ENCODE measurements around the gene SLC35A3. TPM values are rescaled to one million over a fixed set of nuclear protein-coding genes. Genes with fewer than 3 reads are reported as not detected.
A peak's percentile ranks its signal among the peaks of the same experiment; 100 is the strongest.
"Not testable (repeated sequence)": the region's sequence is repeated elsewhere in the genome, so short reads cannot be mapped to it uniquely, and the experiment has no call there.

Gene SLC35A3
- total RNA-seq, 3 donors from 2014 or later (not counting 1 experiment from before 2014, with no cell fraction given) = 40.2 to 49.8 (median 43.1) TPM

DNA sequence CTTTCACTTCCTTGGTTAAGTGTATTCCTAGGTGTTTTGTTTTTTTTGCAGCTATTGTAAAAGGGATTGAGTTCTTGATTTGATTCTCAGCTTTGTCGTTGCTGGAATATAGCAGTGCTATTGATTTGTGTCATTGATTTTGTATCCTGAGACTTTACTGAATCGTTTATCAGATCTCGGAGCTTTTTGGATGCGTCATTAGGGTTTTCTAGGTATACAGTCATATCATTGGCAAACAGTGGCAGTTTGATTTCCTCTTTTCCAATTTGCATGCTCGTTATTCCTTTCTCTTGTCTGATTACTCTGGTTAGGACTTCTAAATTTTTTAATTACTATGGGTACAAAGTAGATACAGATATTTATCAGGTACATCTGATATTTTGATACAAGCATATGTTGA is 75.4 kb downstream of the SLC35A3 start:
- Histone ChIP-seq H3K36me3 (ENCODE audit: control insufficient read depth, insufficient read depth, low read length) (peaks cover under 1% of the 10 kb centered on the region), H3K9me3 (ENCODE audit: control insufficient read depth, insufficient read depth, low read length) (no peaks in the 10 kb centered on the region), H3K27me3 (ENCODE audit: control insufficient read depth, insufficient read depth, low read length) (no peaks in the 10 kb centered on the region), H3K4me3 (ENCODE audit: low read length) (no peak overlapping the region), H3K27ac (ENCODE audit: low read length) (no peak overlapping the region), H3K4me1 (ENCODE audit: control insufficient read depth, insufficient read depth, low read length) (peaks cover 23% of the 10 kb centered on the region)
- no peak for ATAC-seq
- 97% methylated on average over 4 of the region's 5 CpGs for WGBS (ENCODE audit: insufficient coverage)
- peak overlapping the region; percentile 14 to 29 for H3K27ac Mint-ChIP-seq
- no peak for DNase-seq
- intact Hi-C loops (cut with micrococcal nuclease) = no loop called here
- peaks cover 69 to 73% of the 10 kb centered on the region in 2 donors for H3K4me1 Mint-ChIP-seq
- TF ChIP-seq, protein P1, sequence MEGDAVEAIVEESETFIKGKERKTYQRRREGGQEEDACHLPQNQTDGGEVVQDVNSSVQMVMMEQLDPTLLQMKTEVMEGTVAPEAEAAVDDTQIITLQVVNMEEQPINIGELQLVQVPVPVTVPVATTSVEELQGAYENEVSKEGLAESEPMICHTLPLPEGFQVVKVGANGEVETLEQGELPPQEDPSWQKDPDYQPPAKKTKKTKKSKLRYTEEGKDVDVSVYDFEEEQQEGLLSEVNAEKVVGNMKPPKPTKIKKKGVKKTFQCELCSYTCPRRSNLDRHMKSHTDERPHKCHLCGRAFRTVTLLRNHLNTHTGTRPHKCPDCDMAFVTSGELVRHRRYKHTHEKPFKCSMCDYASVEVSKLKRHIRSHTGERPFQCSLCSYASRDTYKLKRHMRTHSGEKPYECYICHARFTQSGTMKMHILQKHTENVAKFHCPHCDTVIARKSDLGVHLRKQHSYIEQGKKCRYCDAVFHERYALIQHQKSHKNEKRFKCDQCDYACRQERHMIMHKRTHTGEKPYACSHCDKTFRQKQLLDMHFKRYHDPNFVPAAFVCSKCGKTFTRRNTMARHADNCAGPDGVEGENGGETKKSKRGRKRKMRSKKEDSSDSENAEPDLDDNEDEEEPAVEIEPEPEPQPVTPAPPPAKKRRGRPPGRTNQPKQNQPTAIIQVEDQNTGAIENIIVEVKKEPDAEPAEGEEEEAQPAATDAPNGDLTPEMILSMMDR (IDR thresholded peaks at IDR 0.05) = no peak
- no peaks in the 10 kb centered on the region for H3K27me3 Mint-ChIP-seq (ENCODE audit: low read depth in 2 of 2)
- H3K36me3 Mint-ChIP-seq = no peaks in the 10 kb centered on the region
- H3K9me3 Mint-ChIP-seq = no peaks in the 10 kb centered on the region
- no peak overlapping the region for H3K4me3 Mint-ChIP-seq

DNA sequence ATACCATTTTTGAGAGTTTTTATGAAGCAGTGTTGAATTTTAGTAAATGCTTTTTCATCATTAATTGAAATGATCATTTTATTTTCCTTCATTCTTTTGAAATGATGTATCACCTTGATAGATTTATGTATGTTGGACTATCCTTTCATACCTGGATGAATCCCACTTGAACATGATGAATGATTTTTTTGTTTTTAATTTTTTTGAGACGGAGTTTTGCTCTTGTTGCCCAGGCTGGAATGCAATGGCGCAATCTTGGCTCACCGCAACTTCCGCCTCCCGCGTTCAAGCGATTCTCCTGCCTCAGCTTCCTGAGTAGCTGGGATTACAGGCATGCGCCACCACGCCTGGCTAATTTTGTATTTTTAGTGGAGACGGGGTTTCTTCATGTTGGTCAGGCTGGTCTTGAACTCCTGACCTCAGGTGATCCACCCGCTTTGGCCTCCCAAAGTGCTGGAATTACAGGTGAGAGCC is 77.5 kb downstream of the SLC35A3 start:
- peaks cover 66 to 68% of the 10 kb centered on the region in 2 donors for H3K4me1 Mint-ChIP-seq
- peak overlapping the region; percentile 72 to 74 for H3K27ac Mint-ChIP-seq
- ATAC-seq; H3K27me3 ChIP-seq (ENCODE audit: control insufficient read depth, insufficient read depth, low read length); H3K9me3 ChIP-seq (ENCODE audit: control insufficient read depth, insufficient read depth, low read length); H3K4me3 ChIP-seq (ENCODE audit: low read length); H3K27ac ChIP-seq (ENCODE audit: low read length); H3K36me3 Mint-ChIP-seq; H3K27me3 Mint-ChIP-seq (ENCODE audit: low read depth in 2 of 2); H3K9me3 Mint-ChIP-seq; H3K36me3 ChIP-seq (ENCODE audit: control insufficient read depth, insufficient read depth, low read length); intact Hi-C loops (cut with micrococcal nuclease); DNase-seq: not testable (repeated sequence)
- H3K4me1 ChIP-seq (ENCODE audit: control insufficient read depth, insufficient read depth, low read length) = peaks cover 19% of the 10 kb centered on the region
- 90% methylated on average over 11 of the region's 11 CpGs for WGBS (ENCODE audit: insufficient coverage)
- peak overlapping the region; percentile 53 for H3K4me3 Mint-ChIP-seq

DNA sequence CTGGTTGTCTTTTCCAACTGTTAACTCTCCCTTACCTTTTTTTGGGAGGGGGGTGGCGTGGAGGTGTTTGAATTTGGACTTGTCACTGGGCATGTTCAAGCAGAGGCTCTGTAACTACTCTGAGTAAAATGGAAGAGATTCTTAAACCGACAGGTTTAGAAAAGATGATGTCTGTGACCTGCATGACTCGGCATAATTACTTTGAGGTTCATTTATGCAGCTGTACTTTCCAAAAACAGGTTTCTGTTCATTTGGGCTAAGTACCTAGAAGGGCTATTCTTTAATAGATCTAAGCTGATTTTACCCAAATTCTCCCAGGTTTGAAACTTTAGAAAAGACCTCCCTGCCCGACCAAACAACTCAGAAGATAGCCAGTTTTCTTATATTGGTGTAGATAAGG is 80.3 kb downstream of the SLC35A3 start:
- Histone ChIP-seq H3K27ac (ENCODE audit: low read length) (no peak overlapping the region), H3K4me3 (ENCODE audit: low read length) (no peak overlapping the region), H3K36me3 (ENCODE audit: control insufficient read depth, insufficient read depth, low read length) (peaks cover 11% of the 10 kb centered on the region), H3K9me3 (ENCODE audit: control insufficient read depth, insufficient read depth, low read length) (no peaks in the 10 kb centered on the region), H3K4me1 (ENCODE audit: control insufficient read depth, insufficient read depth, low read length) (peaks cover 19% of the 10 kb centered on the region), H3K27me3 (ENCODE audit: control insufficient read depth, insufficient read depth, low read length) (no peaks in the 10 kb centered on the region)
- Mint-ChIP-seq H3K27me3 (ENCODE audit: low read depth in 2 of 2) (no peaks in the 10 kb centered on the region), H3K9me3 (no peaks in the 10 kb centered on the region), H3K4me3 (no peak overlapping the region), H3K36me3 (no peaks in the 10 kb centered on the region), H3K4me1 (peaks cover 48 to 51% of the 10 kb centered on the region in 2 donors), H3K27ac (peak overlapping the region; percentile 11 to 58)
- ATAC-seq (no peak), DNase-seq (no peak)
- TF ChIP-seq, protein P1 (IDR thresholded peaks at IDR 0.05) = no peak
- intact Hi-C loops (cut with micrococcal nuclease) = no loop called here
- WGBS (ENCODE audit: insufficient coverage) = 69% methylated on average over 3 of the region's 4 CpGs

DNA sequence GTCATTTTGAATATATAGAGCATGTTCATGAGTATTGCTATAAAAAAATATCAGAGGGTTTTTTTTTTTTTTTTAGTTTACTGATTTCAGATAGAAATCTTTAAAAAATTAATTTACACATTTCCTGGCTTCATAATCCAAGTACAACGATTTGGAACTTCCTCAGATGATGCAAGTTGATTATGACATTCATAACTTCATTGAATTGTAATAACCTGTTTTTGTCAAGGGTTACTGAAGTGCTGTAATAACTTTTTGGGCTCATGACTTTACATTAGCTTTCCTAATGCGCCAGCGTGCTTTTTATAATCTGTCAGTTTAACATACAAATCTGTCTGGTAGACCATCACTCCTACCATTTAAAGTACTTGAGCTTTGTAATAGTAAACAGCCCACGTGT is 81.6 kb downstream of the SLC35A3 start:
- Histone ChIP-seq H3K4me1 (ENCODE audit: control insufficient read depth, insufficient read depth, low read length) (peaks cover 15% of the 10 kb centered on the region), H3K27me3 (ENCODE audit: control insufficient read depth, insufficient read depth, low read length) (no peaks in the 10 kb centered on the region), H3K9me3 (ENCODE audit: control insufficient read depth, insufficient read depth, low read length) (no peaks in the 10 kb centered on the region), H3K27ac (ENCODE audit: low read length) (no peak overlapping the region), H3K4me3 (ENCODE audit: low read length) (no peak overlapping the region), H3K36me3 (ENCODE audit: control insufficient read depth, insufficient read depth, low read length) (peaks cover 11% of the 10 kb centered on the region)
- ATAC-seq = no peak
- no peaks in the 10 kb centered on the region for H3K9me3 Mint-ChIP-seq
- H3K4me1 Mint-ChIP-seq = peaks cover 43 to 52% of the 10 kb centered on the region in 2 donors
- DNase-seq = no peak
- H3K27me3 Mint-ChIP-seq (ENCODE audit: low read depth in 2 of 2) = no peaks in the 10 kb centered on the region
- WGBS (ENCODE audit: insufficient coverage) = 94% methylated on average over 2 of the region's 4 CpGs
- TF ChIP-seq, protein P1 (IDR thresholded peaks at IDR 0.05) = no peak
- no peaks in the 10 kb centered on the region for H3K36me3 Mint-ChIP-seq
- intact Hi-C loops (cut with micrococcal nuclease) = no loop called here
- H3K4me3 Mint-ChIP-seq = no peak overlapping the region
- peak overlapping the region in 1 of 2 donors; percentile 53 for H3K27ac Mint-ChIP-seq

Measured in natural killer cell (primary cell).